Measurements from ENCODE around the gene ASTN2.
A peak's percentile ranks its signal among the peaks of the same experiment; 100 is the strongest.

ASTN2 gene

DNA sequence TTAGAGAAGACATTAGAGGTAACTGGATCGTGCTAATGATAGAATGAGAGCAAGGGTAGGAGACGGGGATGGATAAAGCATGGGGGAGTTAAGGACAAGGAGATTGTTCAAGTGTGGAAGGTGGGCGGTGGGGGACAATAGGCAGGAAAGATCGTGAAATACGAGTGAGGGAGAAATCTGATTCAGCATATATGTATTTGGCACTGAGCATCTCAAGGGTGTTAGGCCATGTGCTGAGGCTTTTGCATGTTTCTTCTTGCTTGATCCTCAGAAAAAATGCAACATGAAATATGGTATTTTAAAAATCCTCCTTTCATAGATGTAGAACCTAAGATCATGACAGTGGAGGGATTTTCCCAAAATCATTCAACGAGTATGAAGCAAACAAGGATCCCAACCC lies 1020.8 kb downstream of the ASTN2 start:
- DNase-seq = no peak

DNA sequence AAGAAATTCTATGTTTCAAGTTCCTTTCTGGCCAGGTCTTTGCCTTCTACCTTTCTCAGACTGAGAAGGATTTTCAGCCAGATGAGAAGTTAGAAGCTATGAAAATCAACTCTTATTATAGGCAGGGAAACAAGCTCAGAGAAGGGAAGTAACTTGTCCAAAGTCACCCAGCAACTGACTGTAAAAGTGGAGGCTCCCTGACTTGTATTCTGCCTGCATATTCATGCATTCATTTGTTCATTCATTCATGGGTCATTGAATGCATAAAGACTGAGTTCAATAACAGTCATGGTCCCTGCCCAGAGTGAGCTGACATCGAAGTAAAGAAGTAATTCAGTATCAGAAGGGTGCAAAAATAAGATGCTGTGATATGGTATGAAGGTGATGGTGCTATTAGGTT lies 1021.7 kb downstream of the ASTN2 start:
- no peak for DNase-seq

DNA sequence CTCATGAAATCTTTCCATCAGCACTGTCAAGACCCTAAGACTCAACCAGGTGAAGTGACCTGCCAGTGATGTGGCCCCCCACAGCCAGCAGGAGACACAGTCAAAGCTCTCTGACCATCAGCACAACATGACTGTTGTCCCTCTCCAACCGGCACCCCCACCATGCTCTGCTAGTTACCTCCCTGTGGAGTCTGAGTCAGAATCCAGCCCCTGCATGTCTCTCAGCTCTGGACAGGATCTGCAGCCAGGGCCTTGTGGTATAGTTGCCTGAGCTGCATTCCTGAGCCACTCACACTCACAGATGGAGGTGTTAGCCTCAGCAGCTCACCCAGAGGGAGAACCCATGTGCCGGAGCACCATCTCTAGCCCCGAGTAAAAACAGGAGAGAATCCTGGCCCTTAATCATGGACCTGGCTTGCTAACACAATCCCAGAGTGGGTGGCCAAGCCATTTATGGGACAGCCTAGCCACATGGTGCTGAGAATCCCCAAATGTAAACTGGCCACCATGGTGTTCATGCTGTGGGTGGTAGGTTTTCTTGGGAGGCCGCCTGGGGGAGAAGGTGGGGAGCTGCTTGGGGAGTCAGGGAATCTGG lies 1023.5 kb downstream of the ASTN2 start:
- DNase-seq = peak; percentile 88

DNA sequence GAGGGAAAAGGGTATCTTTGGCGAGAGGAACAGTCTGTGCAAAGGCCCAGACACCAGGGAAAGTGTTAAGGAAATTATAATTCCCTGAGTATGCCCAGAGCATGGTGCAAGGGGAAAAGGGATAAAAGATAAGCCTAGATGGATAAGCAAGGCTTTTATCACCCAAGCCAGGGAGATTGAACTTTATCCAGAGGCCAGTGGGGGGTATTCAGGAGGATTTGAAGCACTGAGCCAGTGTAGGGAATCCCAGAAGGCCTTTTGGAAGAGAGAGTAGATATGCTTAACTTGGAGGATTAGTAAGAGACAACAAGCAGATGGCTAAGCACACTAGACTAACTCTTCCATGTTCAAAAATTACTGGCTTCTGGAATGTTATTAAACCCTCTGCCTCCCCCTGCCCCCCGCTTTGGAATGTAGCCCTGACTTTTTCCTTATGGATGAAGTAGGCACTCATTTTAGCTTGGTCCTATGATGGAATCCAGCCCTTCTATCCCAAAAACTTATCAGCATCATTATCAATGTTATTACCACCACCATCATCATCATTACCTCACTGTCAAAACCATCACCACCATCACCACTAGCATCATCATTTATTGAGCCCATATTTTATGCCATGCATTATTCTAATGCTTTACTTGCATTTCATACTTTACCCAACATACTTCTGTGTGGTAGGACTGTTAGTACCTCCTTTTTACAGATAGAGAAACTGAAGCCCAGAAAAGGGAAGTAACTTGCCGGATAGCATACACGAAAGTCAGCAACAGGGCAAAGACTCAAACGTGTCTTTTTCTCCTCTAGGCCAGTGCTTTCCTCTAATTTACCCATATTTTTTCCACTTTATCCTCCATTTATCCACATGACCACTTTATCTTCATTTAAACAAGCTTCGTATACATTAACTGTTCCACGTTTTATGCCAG lies 1024.3 kb downstream of the ASTN2 start:
- DNase-seq = peak; percentile 70

GRCh38 chr9:116389541-116390302 lies 1025.1 kb downstream of the ASTN2 start:
- peak; percentile 24 for DNase-seq

DNA sequence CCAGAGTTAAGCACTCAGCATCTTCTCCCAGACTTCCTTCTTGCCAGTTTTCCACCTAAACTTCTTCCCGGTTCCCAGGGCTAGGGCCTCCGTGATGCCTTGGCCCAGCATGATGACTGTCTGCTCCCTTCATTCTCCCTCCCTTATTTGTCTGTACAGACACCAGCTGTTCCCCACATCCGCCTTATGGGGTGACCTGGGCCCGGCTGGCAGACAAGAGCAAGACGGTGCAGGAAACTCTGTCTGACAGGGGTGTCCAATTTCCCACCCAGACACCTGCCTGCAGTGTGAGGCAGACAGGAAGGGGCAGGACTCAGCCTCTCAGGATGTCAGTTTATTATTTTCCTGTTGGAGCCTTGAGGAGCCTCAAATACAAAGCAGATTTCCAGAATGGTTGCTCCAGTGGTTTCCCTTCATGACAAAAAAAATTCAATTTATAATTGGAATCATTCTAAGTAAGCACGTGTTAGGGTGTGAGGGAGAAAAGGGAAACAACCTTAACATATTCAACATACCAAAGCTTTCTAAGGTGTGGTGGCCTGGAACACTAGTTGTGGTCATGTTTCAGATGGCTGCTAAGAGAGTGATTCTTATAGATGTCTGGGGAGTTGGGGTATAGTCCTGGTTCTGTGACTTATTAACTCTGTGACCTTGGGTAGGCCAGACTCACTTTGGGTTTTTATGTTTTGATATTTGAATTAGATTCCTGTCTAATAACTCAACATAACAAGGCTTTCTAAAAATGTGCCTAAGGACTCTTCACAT lies 1026.7 kb downstream of the ASTN2 start:
- DNase-seq = peak; percentile 32

GRCh38 chr9:116383936-116384335 lies 1030.9 kb downstream of the ASTN2 start:
- no peak for DNase-seq

DNA sequence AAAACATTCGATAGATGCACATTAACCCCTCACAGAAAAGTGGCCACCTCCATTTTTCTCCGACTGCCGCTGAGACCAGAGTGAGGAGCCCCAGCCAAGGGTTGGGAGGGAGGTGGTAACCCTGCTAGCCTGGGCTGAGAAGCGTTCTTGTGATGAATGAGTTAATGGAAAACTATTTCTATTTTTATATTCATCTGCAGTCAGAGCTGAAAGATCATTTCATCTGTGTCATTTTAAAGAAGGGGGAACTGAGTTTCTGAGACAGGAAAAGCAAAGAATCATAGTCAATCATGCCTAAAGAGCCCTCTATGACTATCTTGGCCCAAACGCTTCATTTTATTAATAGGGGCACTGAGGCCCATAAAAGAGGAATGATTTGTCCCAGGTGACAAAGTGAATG lies 1031.7 kb downstream of the ASTN2 start:
- DNase-seq = no peak

DNA sequence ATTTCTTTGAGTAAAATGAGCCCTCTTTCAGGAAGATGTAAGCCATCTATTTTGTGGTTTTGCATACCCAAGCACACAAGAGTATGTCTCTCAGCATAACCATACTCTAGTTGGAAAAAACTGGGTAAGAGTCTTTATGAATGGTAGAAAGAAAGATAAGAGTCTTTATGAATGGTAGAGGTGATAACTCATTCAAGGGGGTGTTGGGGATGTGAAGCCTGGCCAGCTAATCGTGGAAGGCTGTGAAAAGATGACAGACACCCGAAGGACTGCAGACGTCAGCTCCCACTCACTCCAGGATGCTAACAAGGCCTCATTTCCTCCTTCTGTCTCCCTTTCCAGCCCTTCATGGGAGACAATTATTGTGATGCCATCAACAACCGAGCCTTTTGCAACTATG lies 1032.8 kb downstream of the ASTN2 start:
- no peak for DNase-seq

GRCh38 chr9:116381350-116381749 lies 1033.5 kb downstream of the ASTN2 start:
- DNase-seq = no peak

- no peak for DNase-seq
Measured at GRCh38 chr9:116380496-116380995, 1034.3 kb downstream of the ASTN2 start.

DNA sequence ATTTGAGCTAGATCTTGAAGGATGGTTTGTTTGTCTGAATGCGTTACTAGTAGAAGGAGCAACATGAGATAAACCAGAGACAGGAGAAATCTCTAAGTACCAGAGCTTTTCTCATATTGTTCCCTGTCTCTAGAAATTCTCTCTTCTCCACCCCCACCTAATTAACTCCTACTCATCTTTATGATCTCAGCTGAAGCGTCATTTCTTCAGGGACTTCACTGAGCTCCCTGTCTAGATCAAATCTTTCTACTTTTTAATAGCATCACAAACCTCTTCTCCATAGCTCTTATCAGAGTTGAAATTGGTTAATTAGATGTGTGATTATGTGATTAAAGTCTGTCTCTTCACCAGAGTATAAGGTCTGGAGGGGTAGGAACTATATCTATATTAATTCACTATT lies 1035.0 kb downstream of the ASTN2 start:
- no peak for DNase-seq

- no peak for DNase-seq
Measured at GRCh38 chr9:116378873-116379272, 1036.0 kb downstream of the ASTN2 start.

DNA sequence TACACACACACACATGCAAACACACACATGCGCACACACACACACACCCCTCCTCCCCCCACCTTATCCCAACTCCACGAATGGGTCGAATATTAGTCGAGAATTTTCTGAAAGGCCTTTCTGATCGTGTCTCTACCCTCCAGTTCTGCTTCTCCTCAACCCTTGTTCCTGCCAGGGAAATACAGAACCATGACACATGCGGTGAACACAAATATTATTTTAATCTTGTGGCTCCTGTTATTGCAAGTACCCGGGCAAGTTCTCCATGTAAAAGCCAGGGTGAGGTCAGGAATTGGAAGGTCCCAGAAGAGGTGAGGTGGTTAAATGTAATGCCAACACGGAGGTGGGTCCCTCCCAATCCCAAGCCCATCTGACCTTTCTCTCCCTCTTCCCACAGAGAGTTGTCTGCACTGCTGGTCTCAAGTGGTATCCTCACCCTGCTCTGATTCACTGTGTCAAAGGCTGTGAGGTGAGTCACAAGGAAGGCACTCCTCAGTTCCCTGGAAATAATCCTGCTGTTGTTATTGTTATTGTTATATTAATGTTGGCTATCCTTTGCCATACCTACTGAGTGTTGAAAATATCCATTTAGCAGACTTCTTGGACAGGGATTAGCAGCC lies 1037.6 kb downstream of the ASTN2 start:
- peak; percentile 63 for DNase-seq

Data from fibroblast of skin of scalp (primary cell).